GM21576 (cell line): ENCODE data around the gene LRRC37A.
"Not testable (repeated sequence)": the region's sequence is repeated elsewhere in the genome, so short reads cannot be mapped to it uniquely, and the experiment has no call there.

Source experiments
- ATAC-seq: cut with Tn5 transposase; IDR thresholded peaks from one replicate; pipeline ENCODE4 v1.9.1; 2021; ENCODE audit warnings: mild to moderate bottlenecking, moderate library complexity; ENCODE audit not compliant: unreplicated experiment

Gene LRRC37A

GRCh38 chr17:46286764-46287221, 8.1 kb upstream of the LRRC37A start:
- not testable (repeated sequence) for ATAC-seq

- ATAC-seq, result not testable (repeated sequence)
Measured at GRCh38 chr17:46287587-46287986, 7.3 kb upstream of the LRRC37A start.

- peak; percentile 96 for ATAC-seq
Measured at GRCh38 chr17:46290906-46291546, 3.9 kb upstream of the LRRC37A start.

GRCh38 chr17:46291618-46292017, 3.3 kb upstream of the LRRC37A start:
- ATAC-seq, result not testable (repeated sequence)

- not testable (repeated sequence) for ATAC-seq
Measured at GRCh38 chr17:46341220-46341619, 46.3 kb downstream of the LRRC37A start.

GRCh38 chr17:46342131-46342530, 47.2 kb downstream of the LRRC37A start:
- not testable (repeated sequence) for ATAC-seq

- ATAC-seq, result not testable (repeated sequence)
Measured at GRCh38 chr17:46348345-46348744, 53.4 kb downstream of the LRRC37A start.

GRCh38 chr17:46349060-46349459, 54.1 kb downstream of the LRRC37A start:
- ATAC-seq, result not testable (repeated sequence)

- ATAC-seq, result not testable (repeated sequence)
Measured at GRCh38 chr17:46353856-46354255, 58.9 kb downstream of the LRRC37A start.

- peak; percentile 32 for ATAC-seq
Measured at GRCh38 chr17:46361145-46361735, 66.3 kb downstream of the LRRC37A start.

- peak; percentile 95 for ATAC-seq
Measured at GRCh38 chr17:46361755-46362154, 66.8 kb downstream of the LRRC37A start, which contains the start of gene ARL17B. Gene ARL17B (minus strand): TSS chr17:46361766. CDS start chr17:46358397, 3,369 bp downstream.

- ATAC-seq, result not testable (repeated sequence)
Measured at GRCh38 chr17:46367520-46367919, 72.6 kb downstream of the LRRC37A start.

GRCh38 chr17:46372236-46373229, 77.6 kb downstream of the LRRC37A start:
- peak; percentile 55 for ATAC-seq

GRCh38 chr17:46373418-46373817, 78.5 kb downstream of the LRRC37A start:
- ATAC-seq, result not testable (repeated sequence)

GRCh38 chr17:46383118-46383517, 88.2 kb downstream of the LRRC37A start:
- ATAC-seq, result not testable (repeated sequence)

GRCh38 chr17:46385491-46385890, 90.6 kb downstream of the LRRC37A start:
- not testable (repeated sequence) for ATAC-seq
